K562 (cell line): ENCODE measurements around the gene KLHL15. TPM values are rescaled to one million over a fixed set of nuclear protein-coding genes. Genes with fewer than 3 reads are reported as not detected.

Source experiments
- ATAC-seq: fragments of 200-7000 bp; cut with Tn5 transposase; 3 replicates; pipeline ENCODE4 v1.9.1; 2020; ENCODE audit warnings: moderate library complexity
- BruUV-seq: library from RNA; stranded (reverse); fragments of 400-500 nt; replicated peaks from 2 replicates; lab custom pipeline; 2021; lab: Mats Ljungman, UMichigan
- CTCF ChIA-PET: fragments of 300-600 bp; formaldehyde crosslinking; extraction: SDS; loops from one replicate; lab custom pipeline; 2021; ENCODE audit warnings: low intra/inter-chr PET ratio; lab: Yijun Ruan, JAX
- POLR2A ChIA-PET: fragments of 300-600, 350-650 bp; sonication (Branson Sonifier 250); formaldehyde crosslinking; extraction: SDS; loops from one replicate; lab custom pipeline; 2021; ENCODE audit warnings: antibody characterized with exemption, inconsistent platforms; lab: Yijun Ruan, JAX
- DNase-seq, 4 experiments: peaks; one replicate each; pipeline versions ENCODE4 v3.0.0 to v3.0.0-alpha.2; 2011 to 2018; ENCODE audit warnings: low spot score in 3 of 4, mixed read lengths in 3 of 4; ENCODE audit errors: extremely low read depth in 1 of 4
- FAIRE-seq: peaks from 2 replicates; lab custom pipeline; 2011; peaks lifted over from hg19 to GRCh38; lab: Jason Lieb, UNC
- H2AFZ ChIP-seq: 2 replicates; pipeline ENCODE4 v1.6.0; 2011; ENCODE audit warnings: low read depth, low read length, control low read depth, inconsistent platforms
- H3K27ac ChIP-seq: fragments of 200-600 bp; 3 replicates; pipeline ENCODE4 v1.8.0; 2011; ENCODE audit warnings: low read depth, mild to moderate bottlenecking, control low read depth, inconsistent platforms, low read length, moderate library complexity, mixed read lengths; ENCODE audit errors: extremely low read depth
- H3K27me3 ChIP-seq, 2 experiments: fragments of 300-600 bp in 1 of 2; 2 replicates in 1 of 2; 3 replicates in 1 of 2; pipeline versions ENCODE4 v1.6.0 to v1.8.0; 2011; ENCODE audit warnings: inconsistent platforms in 2 of 2, low read length in 2 of 2, mild to moderate bottlenecking in 1 of 2, mixed read lengths in 1 of 2, moderate library complexity in 1 of 2; ENCODE audit not compliant: control insufficient read depth in 2 of 2, insufficient read depth in 2 of 2
- H3K36me3 ChIP-seq: fragments of 300-600 bp; 3 replicates; pipeline ENCODE4 v1.8.0; 2011; ENCODE audit warnings: mild to moderate bottlenecking, low read length, inconsistent platforms; ENCODE audit not compliant: control insufficient read depth, insufficient read depth
- H3K4me1 ChIP-seq, 2 experiments: fragments of 200-600 bp in 1 of 2; replicated peaks in 1 of 2; 2 replicates in 1 of 2; 3 replicates in 1 of 2; pipeline versions ENCODE4 v1.5.1 to v1.8.0; 2011; ENCODE audit warnings: inconsistent platforms in 2 of 2, low read length in 2 of 2, mild to moderate bottlenecking in 1 of 2, mixed read lengths in 1 of 2, moderate library complexity in 1 of 2; ENCODE audit not compliant: control insufficient read depth in 2 of 2, insufficient read depth in 2 of 2
- H3K4me2 ChIP-seq: 2 replicates; pipeline ENCODE4 v1.6.1; 2011; ENCODE audit warnings: low read length, control low read depth, inconsistent platforms, mixed read lengths; ENCODE audit not compliant: insufficient read depth
- H3K4me3 ChIP-seq: fragments of 200-600 bp; sonication (generic), shearing (Covaris generic); 2 replicates; pipeline ENCODE4 v1.5.1; 2016; ENCODE audit warnings: control low read depth, inconsistent platforms
- H3K79me2 ChIP-seq: fragments of 200-600 bp; 3 replicates; pipeline ENCODE4 v1.8.0; 2011; ENCODE audit warnings: low read length, inconsistent platforms; ENCODE audit not compliant: control insufficient read depth, insufficient read depth
- H3K9ac ChIP-seq, 2 experiments: 2 replicates each; pipeline versions ENCODE4 v1.6.0 to v1.6.1; 2011; ENCODE audit warnings: low read depth in 2 of 2, low read length in 2 of 2, control low read depth in 1 of 2, inconsistent platforms in 1 of 2, mild to moderate bottlenecking in 1 of 2, mixed read lengths in 1 of 2; ENCODE audit not compliant: insufficient read depth in 1 of 2
- H3K9me1 ChIP-seq: one replicate; pipeline ENCODE4 v1.6.0; 2011; ENCODE audit warnings: inconsistent platforms, mild to moderate bottlenecking, low read length, moderate library complexity; ENCODE audit not compliant: control insufficient read depth, insufficient read depth
- H3K9me3 ChIP-seq: replicated peaks from 2 replicates; pipeline ENCODE4 v1.5.1; 2011; ENCODE audit warnings: low read depth, low read length, inconsistent platforms; ENCODE audit not compliant: control insufficient read depth, insufficient read depth
- H4K20me1 ChIP-seq: replicated peaks from 2 replicates; pipeline ENCODE4 v1.6.1; 2011; ENCODE audit warnings: low read length, inconsistent platforms, mixed read lengths; ENCODE audit not compliant: control insufficient read depth, insufficient read depth
- CHAMP1 ChIP-seq: fragments of 450-650 bp; IDR thresholded peaks from 2 replicates; pipeline ENCODE4 v1.6.1; 2016; ENCODE audit warnings: mild to moderate bottlenecking
- DMBX1 ChIP-seq: fragments of 250-450 bp; sonication (Bioruptor Pico); IDR thresholded peaks from 2 replicates; pipeline ENCODE4 v1.8.0; 2022; ENCODE audit warnings: inconsistent platforms, mild to moderate bottlenecking, moderate library complexity, borderline replicate concordance
- HMGXB4 ChIP-seq: sonication (generic); formaldehyde crosslinking; IDR thresholded peaks from 2 replicates; pipeline ENCODE4 v1.8.1; 2023; ENCODE audit warnings: mild to moderate bottlenecking, missing genetic modification reagents
- HNRNPH1 ChIP-seq: fragments of 200-400 bp; formaldehyde crosslinking; optimal IDR thresholded peaks from 2 replicates; pipeline ENCODE3; 2017; ENCODE audit warnings: low read depth, mild to moderate bottlenecking, low read length, moderate library complexity
- PCBP1 ChIP-seq: fragments of 200-400 bp; formaldehyde crosslinking; IDR thresholded peaks from 2 replicates; pipeline ENCODE4 v1.6.1; 2018; ENCODE audit warnings: mild to moderate bottlenecking, low read depth, low read length; ENCODE audit not compliant: poor library complexity, severe bottlenecking
- POLR2B ChIP-seq: fragments of 450-650 bp; IDR thresholded peaks from 2 replicates; pipeline ENCODE4 v1.6.1; 2018; ENCODE audit warnings: low read depth; ENCODE audit not compliant: partially characterized antibody
- POLR2G ChIP-seq: fragments of 200-400 bp; formaldehyde crosslinking; IDR thresholded peaks from 2 replicates; pipeline ENCODE4 v1.6.1; 2017; ENCODE audit warnings: low read depth, mild to moderate bottlenecking, antibody characterized with exemption, low read length, moderate library complexity
- PRMT5 ChIP-seq: sonication (generic); formaldehyde crosslinking; IDR thresholded peaks from 2 replicates; pipeline ENCODE4 v1.5.0; 2020; ENCODE audit warnings: missing genetic modification reagents
- SMC3 ChIP-seq: conservative IDR thresholded peaks from 2 replicates; pipeline ENCODE4 v1.6.1; 2011; ENCODE audit warnings: low read depth, low read length, improper control_type of control experiment; ENCODE audit not compliant: insufficient read depth
- SRSF9 ChIP-seq: fragments of 200-400 bp; formaldehyde crosslinking; IDR thresholded peaks from 2 replicates; pipeline ENCODE4 v1.6.1; 2017; ENCODE audit warnings: low read depth, low read length, borderline replicate concordance
- WGBS: fragments of 100-300 bp; shearing (Covaris generic); methylation state at CpG from one replicate; pipeline ENCODE4 v1.1.6; 2016; ENCODE audit warnings: low coverage, mixed read lengths; ENCODE audit not compliant: insufficient coverage; ENCODE audit errors: missing lambda C conversion rate; 5-methylcytosine and 5-hydroxymethylcytosine counted together
- in situ Hi-C: fragments of 300-500 bp; cut with MboI; formaldehyde crosslinking; loops from 4 replicates; pipeline ENCODE4 v1.15.0; 2018; ENCODE audit warnings: inconsistent platforms, mixed read lengths
- intact Hi-C: fragments of 100-400 bp; cut with micrococcal nuclease; formaldehyde crosslinking; loops from 2 replicates; pipeline ENCODE4 v1.14.2; 2022
- polyA plus RNA-seq, 8 experiments: library from polyadenylated mRNA; depleted of rRNA in 4 of 8; stranded (reverse) in 5 of 8; unstranded in 3 of 8; fragments of >200 nt; fragmentation: Nextera tagmentation in 2 of 8; fragmentation: Illumina TruSeq in 1 of 8; extraction: Ambion mirVana in 2 of 8; extraction: Trizol in 1 of 8; gene quantifications; 2 replicates each; pipeline versions ENCODE4 v1.2.1 to v1.2.3, GENCODE V29; 2011 to 2014; ENCODE audit warnings: inconsistent platforms in 1 of 8, missing spikeins in 1 of 8
- total RNA-seq, 7 experiments: library from RNA; depleted of rRNA in 6 of 7; stranded (reverse); fragments of >200 nt in 6 of 7; fragmentation: Illumina TruSeq in 2 of 7; extraction: Trizol in 2 of 7; gene quantifications; 2 replicates each; pipeline versions ENCODE4 v1.2.1 to v1.2.3, GENCODE V29; 2011 to 2021; ENCODE audit warnings: low replicate concordance in 1 of 7

KLHL15 gene
- total and polyA plus RNA-seq, 9 of the 15 experiments (the other 6 are each of a cell fraction or from before 2014, with no cell fraction given), result 3.0 to 12.4 (median 7.6) TPM

- Histone ChIP-seq H3K4me1 (peaks cover 0 to 20% of the 10 kb centered on the region in 2 experiments; a peak in 3 of 5 replicates), H3K27me3 (no peaks in the 10 kb centered on the region), H2AFZ (no peak overlapping the region), H3K9me1 (no peaks in the 10 kb centered on the region), H4K20me1 (no peaks in the 10 kb centered on the region), H3K27ac (no peak overlapping the region), H3K9ac (no peak overlapping the region), H3K4me2 (no peak overlapping the region), H3K4me3 (no peak overlapping the region), H3K79me2 (no peaks in the 10 kb centered on the region), H3K36me3 (no peaks in the 10 kb centered on the region), H3K9me3 (no peaks in the 10 kb centered on the region)
- 79% methylated on average over 11 of the region's 11 CpGs for WGBS
- BruUV-seq, result no TSS peak
- ChIA-PET POLR2A (interaction anchor here (0.7 to 1.1 kb wide), 3 partner anchors 9 to 11 kb away, joined by 3 to 4 read pairs (median 3); no protein-coding TSS in a partner anchor), CTCF (no interaction called here)
- DNase-seq, result no peak
- no peak for ATAC-seq
- intact Hi-C loops (no loop called here), in situ Hi-C loops (no loop called here)
- FAIRE-seq, result no peak
- TF ChIP-seq HMGXB4 (no peak), SMC3 (no peak), DMBX1 (CRISPR knock-in tag) (no peak), POLR2B (no peak), SRSF9 (no peak), HNRNPH1 (no peak), PCBP1 (no peak), CHAMP1 (no peak), PRMT5 (CRISPR knock-in tag) (no peak), POLR2G (no peak)
Measured at GRCh38 chrX:23935106-23935505, 91.9 kb downstream of the KLHL15 start.

Other genes with a start within 250 kb of the KLHL15 start
- gene SAT1, start 244.0 kb downstream of the KLHL15 start, total RNA-seq (2014; rRNA removed), result 48.7 and 53.2 TPM in 2 replicates
- gene SAT1, start 244.0 kb downstream of the KLHL15 start, total RNA-seq (2014; rRNA removed; fragmentation: Illumina TruSeq; extraction: Trizol), result 71.1 and 71.9 TPM in 2 replicates
- 43.7 and 47.4 TPM in 2 replicates for gene SAT1, start 244.0 kb downstream of the KLHL15 start, total RNA-seq (2015; rRNA removed; fragmentation: Illumina TruSeq; extraction: Trizol)
- gene SAT1, start 244.0 kb downstream of the KLHL15 start, total RNA-seq (2021), result 49.2 and 51.8 TPM in 2 replicates
- 160 and 169 TPM in 2 replicates for gene SAT1, start 244.0 kb downstream of the KLHL15 start, polyA plus RNA-seq (2011; rRNA removed)
- 66.1 and 74.1 TPM in 2 replicates for gene SAT1, start 244.0 kb downstream of the KLHL15 start, polyA plus RNA-seq (2014; fragmentation: Illumina TruSeq; extraction: Trizol)
- 100 to 1,000 TPM; 161 to 194 TPM for gene SAT1, start 244.0 kb downstream of the KLHL15 start, polyA plus RNA-seq (2014; fragmentation: Nextera tagmentation; extraction: Ambion mirVana)
- 77.6 and 94.7 TPM in 2 replicates for gene SAT1, start 244.0 kb downstream of the KLHL15 start, polyA plus RNA-seq (2014; rRNA removed)
- gene APOO, start 119.2 kb downstream of the KLHL15 start, total RNA-seq (2014; rRNA removed), result 37.3 and 43.7 TPM in 2 replicates
- gene APOO, start 119.2 kb downstream of the KLHL15 start, total RNA-seq (2014; rRNA removed; fragmentation: Illumina TruSeq; extraction: Trizol), result 60.8 and 64.4 TPM in 2 replicates
- gene APOO, start 119.2 kb downstream of the KLHL15 start, total RNA-seq (2015; rRNA removed; fragmentation: Illumina TruSeq; extraction: Trizol), result 56.9 and 59.7 TPM in 2 replicates
- 59.8 and 63.9 TPM in 2 replicates for gene APOO, start 119.2 kb downstream of the KLHL15 start, total RNA-seq (2021)
- gene APOO, start 119.2 kb downstream of the KLHL15 start, polyA plus RNA-seq (2011; rRNA removed), result 55.2 and 67.3 TPM in 2 replicates
- 62.9 and 72.0 TPM in 2 replicates for gene APOO, start 119.2 kb downstream of the KLHL15 start, polyA plus RNA-seq (2014; fragmentation: Illumina TruSeq; extraction: Trizol)
- gene APOO, start 119.2 kb downstream of the KLHL15 start, polyA plus RNA-seq (2014; fragmentation: Nextera tagmentation; extraction: Ambion mirVana), result 10 to 100 TPM; 46.5 to 76.4 TPM
- 58.9 and 63.6 TPM in 2 replicates for gene APOO, start 119.2 kb downstream of the KLHL15 start, polyA plus RNA-seq (2014; rRNA removed)
- gene CXorf58, start 119.2 kb downstream of the KLHL15 start, total RNA-seq (2014; rRNA removed), result 0.12 and 0.27 TPM in 2 replicates
- 0.13 and 0.15 TPM in 2 replicates for gene CXorf58, start 119.2 kb downstream of the KLHL15 start, total RNA-seq (2014; rRNA removed; fragmentation: Illumina TruSeq; extraction: Trizol)
- 0.25 TPM in 1 of 2 replicates, not detected in the other for gene CXorf58, start 119.2 kb downstream of the KLHL15 start, total RNA-seq (2015; rRNA removed; fragmentation: Illumina TruSeq; extraction: Trizol)
- gene CXorf58, start 119.2 kb downstream of the KLHL15 start, total RNA-seq (2021), result 0.25 TPM in 1 of 2 replicates, not detected in the other
- gene CXorf58, start 119.2 kb downstream of the KLHL15 start, polyA plus RNA-seq (2011; rRNA removed), result 0.11 and 0.17 TPM in 2 replicates
- gene CXorf58, start 119.2 kb downstream of the KLHL15 start, polyA plus RNA-seq (2014; fragmentation: Illumina TruSeq; extraction: Trizol), result not detected in 2 replicates
- gene CXorf58, start 119.2 kb downstream of the KLHL15 start, polyA plus RNA-seq (2014; fragmentation: Nextera tagmentation; extraction: Ambion mirVana), result under 1 TPM; 0.10 to 0.13 TPM
- 0.26 TPM in 1 of 2 replicates, not detected in the other for gene CXorf58, start 119.2 kb downstream of the KLHL15 start, polyA plus RNA-seq (2014; rRNA removed)
- 243 and 256 TPM in 2 replicates for gene EIF2S3, start 27.8 kb upstream of the KLHL15 start, total RNA-seq (2014; rRNA removed)
- 439 and 497 TPM in 2 replicates for gene EIF2S3, start 27.8 kb upstream of the KLHL15 start, total RNA-seq (2014; rRNA removed; fragmentation: Illumina TruSeq; extraction: Trizol)
- 354 and 375 TPM in 2 replicates for gene EIF2S3, start 27.8 kb upstream of the KLHL15 start, total RNA-seq (2015; rRNA removed; fragmentation: Illumina TruSeq; extraction: Trizol)
- 313 and 344 TPM in 2 replicates for gene EIF2S3, start 27.8 kb upstream of the KLHL15 start, total RNA-seq (2021)
- 206 and 228 TPM in 2 replicates for gene EIF2S3, start 27.8 kb upstream of the KLHL15 start, polyA plus RNA-seq (2011; rRNA removed)
- 289 and 316 TPM in 2 replicates for gene EIF2S3, start 27.8 kb upstream of the KLHL15 start, polyA plus RNA-seq (2014; fragmentation: Illumina TruSeq; extraction: Trizol)
- gene EIF2S3, start 27.8 kb upstream of the KLHL15 start, polyA plus RNA-seq (2014; fragmentation: Nextera tagmentation; extraction: Ambion mirVana), result 100 to 1,000 TPM; 148 to 192 TPM
- gene EIF2S3, start 27.8 kb upstream of the KLHL15 start, polyA plus RNA-seq (2014; rRNA removed), result 275 and 280 TPM in 2 replicates
- 11.4 and 12.0 TPM in 2 replicates for gene ZFX, start 122.5 kb upstream of the KLHL15 start, total RNA-seq (2014; rRNA removed)
- 20.2 and 24.8 TPM in 2 replicates for gene ZFX, start 122.5 kb upstream of the KLHL15 start, total RNA-seq (2014; rRNA removed; fragmentation: Illumina TruSeq; extraction: Trizol)
- 20.3 and 23.1 TPM in 2 replicates for gene ZFX, start 122.5 kb upstream of the KLHL15 start, total RNA-seq (2015; rRNA removed; fragmentation: Illumina TruSeq; extraction: Trizol)
- gene ZFX, start 122.5 kb upstream of the KLHL15 start, total RNA-seq (2021), result 24.0 and 25.2 TPM in 2 replicates
- gene ZFX, start 122.5 kb upstream of the KLHL15 start, polyA plus RNA-seq (2011; rRNA removed), result 13.6 and 13.7 TPM in 2 replicates
- 7.7 and 8.4 TPM in 2 replicates for gene ZFX, start 122.5 kb upstream of the KLHL15 start, polyA plus RNA-seq (2014; fragmentation: Illumina TruSeq; extraction: Trizol)
- gene ZFX, start 122.5 kb upstream of the KLHL15 start, polyA plus RNA-seq (2014; fragmentation: Nextera tagmentation; extraction: Ambion mirVana), result 1 to 10 TPM; 5.3 to 9.9 TPM
- 6.1 and 7.7 TPM in 2 replicates for gene ZFX, start 122.5 kb upstream of the KLHL15 start, polyA plus RNA-seq (2014; rRNA removed)